A549 (cell line): ENCODE data around the gene HOXA13.

Experiments used
- BHLHE40 ChIP-seq: IDR thresholded peaks from 2 replicates; pipeline ENCODE4 v1.6.1; 2012; ENCODE audit warnings: low read depth, low read length, inconsistent platforms
- CTCF ChIP-seq: fragments of >200 bp; sonication (Bioruptor Twin); formaldehyde crosslinking; IDR thresholded peaks from 3 replicates; pipeline ENCODE4 v1.5.1; 2016
- POLR2A ChIP-seq: IDR thresholded peaks from 2 replicates; pipeline ENCODE4 v1.6.1; 2012; ENCODE audit warnings: mild to moderate bottlenecking, low read length
- RFX5 ChIP-seq: fragments of 450-650 bp; IDR thresholded peaks from 2 replicates; pipeline ENCODE4 v1.7.1; 2014; ENCODE audit warnings: antibody characterized with exemption, mild to moderate bottlenecking, moderate library complexity

GRCh38 chr7:27243340-27244163 is 43.7 kb upstream of the HOXA13 start:
- TF ChIP-seq BHLHE40 (no peak), POLR2A (no peak), CTCF (no peak), RFX5 (no peak)
